Suprapubic skin (tissue), 4 donors: ENCODE results near the gene APOE. TPM values are rescaled to one million over a fixed set of nuclear protein-coding genes. Genes with fewer than 3 reads are reported as not detected.
"Not testable (repeated sequence)": the region's sequence is repeated elsewhere in the genome, so short reads cannot be mapped to it uniquely, and the experiment has no call there.

Source experiments
- DNase-seq, 2 donors: peaks; one replicate each; pipeline ENCODE4 v3.0.0-alpha.2; 2019; ENCODE audit warnings: low spot score in 2 of 2
- H3K27ac ChIP-seq: fragments of 200-600 bp; sonication (generic); one replicate; pipeline ENCODE4 v1.5.1; 2019
- H3K27me3 ChIP-seq: fragments of 200-600 bp; sonication (generic); one replicate; pipeline ENCODE4 v1.5.1; 2019
- H3K36me3 ChIP-seq: fragments of 200-600 bp; sonication (generic); one replicate; pipeline ENCODE4 v1.5.1; 2019
- H3K4me1 ChIP-seq: fragments of 200-600 bp; sonication (generic); one replicate; pipeline ENCODE4 v1.5.1; 2019
- H3K4me3 ChIP-seq: fragments of 200-600 bp; sonication (generic); one replicate; pipeline ENCODE4 v1.5.1; 2019; ENCODE audit warnings: mild to moderate bottlenecking
- H3K9me3 ChIP-seq: fragments of 200-600 bp; sonication (generic); one replicate; pipeline ENCODE4 v1.5.1; 2019
- CTCF ChIP-seq, 2 donors: fragments of 200-600 bp in 1 of 2; fragments of 450-650 bp in 1 of 2; sonication (generic) in 1 of 2; IDR thresholded peaks; one replicate each; pipeline ENCODE4 v1.5.1; 2016 to 2019; ENCODE audit warnings: antibody characterized with exemption in 2 of 2, mild to moderate bottlenecking in 1 of 2, moderate library complexity in 1 of 2
- EP300 ChIP-seq: sonication (generic); formaldehyde crosslinking; IDR thresholded peaks from one replicate; pipeline ENCODE4 v1.6.1; 2017; ENCODE audit warnings: antibody characterized with exemption
- POLR2A ChIP-seq, 2 donors: fragments of 450-650 bp; IDR thresholded peaks; one replicate each; pipeline ENCODE4 v1.6.1; 2017; ENCODE audit warnings: antibody characterized with exemption in 2 of 2, mild to moderate bottlenecking in 2 of 2, moderate library complexity in 2 of 2
- POLR2AphosphoS5 ChIP-seq, 3 donors: sonication (generic); formaldehyde crosslinking; IDR thresholded peaks; one replicate each; pipeline ENCODE4 v1.6.1; 2017; ENCODE audit warnings: antibody characterized with exemption in 3 of 3
- WGBS: methylation state at CpG from one replicate; pipeline ENCODE4 v1.1.5; 2018; 5-methylcytosine and 5-hydroxymethylcytosine counted together
- total RNA-seq, 4 donors: library from RNA; depleted of rRNA; stranded (reverse); fragments of >200 nt; gene quantifications; one replicate each; pipeline ENCODE4 v1.1.0, GENCODE V29; 2016

The APOE gene
- total RNA-seq, 4 donors from 2014 or later: 418 to 859 (median 594) TPM

- peaks cover 44% of the 10 kb centered on the region for H3K36me3 ChIP-seq
- H3K4me1 ChIP-seq: peaks cover 37% of the 10 kb centered on the region
- no peak for TF ChIP-seq POLR2A (IDR thresholded peaks at IDR 0.05)
- TF ChIP-seq CTCF (IDR thresholded peaks at IDR 0.05): no peak
- TF ChIP-seq EP300: no peak
- TF ChIP-seq POLR2AphosphoS5 (IDR thresholded peaks at IDR 0.05): no peak
- DNase-seq: no peak
- H3K4me3 ChIP-seq: no peak overlapping the region
- 55% methylated on average over 11 of the region's 12 CpGs for WGBS
- H3K9me3 ChIP-seq: no peaks in the 10 kb centered on the region
- peaks cover 9% of the 10 kb centered on the region for H3K27me3 ChIP-seq
- H3K27ac ChIP-seq: no peak overlapping the region
Measured at GRCh38 chr19:44904426-44904994, 1.1 kb upstream of the APOE start.

DNA sequence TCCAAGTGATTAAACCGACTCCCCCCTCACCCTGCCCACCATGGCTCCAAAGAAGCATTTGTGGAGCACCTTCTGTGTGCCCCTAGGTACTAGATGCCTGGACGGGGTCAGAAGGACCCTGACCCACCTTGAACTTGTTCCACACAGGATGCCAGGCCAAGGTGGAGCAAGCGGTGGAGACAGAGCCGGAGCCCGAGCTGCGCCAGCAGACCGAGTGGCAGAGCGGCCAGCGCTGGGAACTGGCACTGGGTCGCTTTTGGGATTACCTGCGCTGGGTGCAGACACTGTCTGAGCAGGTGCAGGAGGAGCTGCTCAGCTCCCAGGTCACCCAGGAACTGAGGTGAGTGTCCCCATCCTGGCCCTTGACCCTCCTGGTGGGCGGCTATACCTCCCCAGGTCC is 2.0 kb downstream of the APOE start:
- Histone ChIP-seq H3K27ac (no peak overlapping the region), H3K4me3 (no peak overlapping the region), H3K4me1 (peaks cover 57% of the 10 kb centered on the region), H3K27me3 (peaks cover 9% of the 10 kb centered on the region), H3K9me3 (no peaks in the 10 kb centered on the region), H3K36me3 (peaks cover 16% of the 10 kb centered on the region)
- TF ChIP-seq EP300 (no peak), POLR2AphosphoS5 (IDR thresholded peaks at IDR 0.05) (no peak), CTCF (IDR thresholded peaks at IDR 0.05) (no peak), POLR2A (IDR thresholded peaks at IDR 0.05) (no peak)
- no peak for DNase-seq
- 98% methylated on average over 8 of the region's 12 CpGs for WGBS

DNA sequence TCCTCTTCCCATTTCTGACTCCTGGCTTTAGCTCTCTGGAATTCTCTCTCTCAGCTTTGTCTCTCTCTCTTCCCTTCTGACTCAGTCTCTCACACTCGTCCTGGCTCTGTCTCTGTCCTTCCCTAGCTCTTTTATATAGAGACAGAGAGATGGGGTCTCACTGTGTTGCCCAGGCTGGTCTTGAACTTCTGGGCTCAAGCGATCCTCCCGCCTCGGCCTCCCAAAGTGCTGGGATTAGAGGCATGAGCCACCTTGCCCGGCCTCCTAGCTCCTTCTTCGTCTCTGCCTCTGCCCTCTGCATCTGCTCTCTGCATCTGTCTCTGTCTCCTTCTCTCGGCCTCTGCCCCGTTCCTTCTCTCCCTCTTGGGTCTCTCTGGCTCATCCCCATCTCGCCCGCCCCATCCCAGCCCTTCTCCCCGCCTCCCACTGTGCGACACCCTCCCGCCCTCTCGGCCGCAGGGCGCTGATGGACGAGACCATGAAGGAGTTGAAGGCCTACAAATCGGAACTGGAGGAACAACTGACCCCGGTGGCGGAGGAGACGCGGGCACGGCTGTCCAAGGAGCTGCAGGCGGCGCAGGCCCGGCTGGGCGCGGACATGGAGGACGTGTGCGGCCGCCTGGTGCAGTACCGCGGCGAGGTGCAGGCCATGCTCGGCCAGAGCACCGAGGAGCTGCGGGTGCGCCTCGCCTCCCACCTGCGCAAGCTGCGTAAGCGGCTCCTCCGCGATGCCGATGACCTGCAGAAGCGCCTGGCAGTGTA is 2.7 kb downstream of the APOE start:
- H3K36me3 ChIP-seq: peaks cover 9% of the 10 kb centered on the region
- H3K27ac ChIP-seq: no peak overlapping the region
- no peaks in the 10 kb centered on the region for H3K9me3 ChIP-seq
- no peak for DNase-seq
- TF ChIP-seq CTCF (IDR thresholded peaks at IDR 0.05) (no peak), EP300 (no peak), POLR2A (IDR thresholded peaks at IDR 0.05) (no peak), POLR2AphosphoS5 (IDR thresholded peaks at IDR 0.05) (no peak)
- H3K4me3 ChIP-seq: no peak overlapping the region
- peaks cover 57% of the 10 kb centered on the region for H3K4me1 ChIP-seq
- WGBS: 95% methylated on average over 31 of the region's 46 CpGs
- peaks cover 9% of the 10 kb centered on the region for H3K27me3 ChIP-seq

GRCh38 chr19:44908836-44909261 is 3.3 kb downstream of the APOE start:
- WGBS: 94% methylated on average over 22 of the region's 44 CpGs
- H3K27me3 ChIP-seq: peaks cover 9% of the 10 kb centered on the region
- H3K9me3 ChIP-seq: no peaks in the 10 kb centered on the region
- no peak for TF ChIP-seq POLR2A (IDR thresholded peaks at IDR 0.05)
- no peak for TF ChIP-seq EP300
- TF ChIP-seq CTCF (IDR thresholded peaks at IDR 0.05): no peak
- no peak for TF ChIP-seq POLR2AphosphoS5 (IDR thresholded peaks at IDR 0.05)
- H3K27ac ChIP-seq: no peak overlapping the region
- H3K36me3 ChIP-seq: peaks cover 8% of the 10 kb centered on the region
- no peak for DNase-seq
- peaks cover 54% of the 10 kb centered on the region for H3K4me1 ChIP-seq
- H3K4me3 ChIP-seq: no peak overlapping the region

DNA sequence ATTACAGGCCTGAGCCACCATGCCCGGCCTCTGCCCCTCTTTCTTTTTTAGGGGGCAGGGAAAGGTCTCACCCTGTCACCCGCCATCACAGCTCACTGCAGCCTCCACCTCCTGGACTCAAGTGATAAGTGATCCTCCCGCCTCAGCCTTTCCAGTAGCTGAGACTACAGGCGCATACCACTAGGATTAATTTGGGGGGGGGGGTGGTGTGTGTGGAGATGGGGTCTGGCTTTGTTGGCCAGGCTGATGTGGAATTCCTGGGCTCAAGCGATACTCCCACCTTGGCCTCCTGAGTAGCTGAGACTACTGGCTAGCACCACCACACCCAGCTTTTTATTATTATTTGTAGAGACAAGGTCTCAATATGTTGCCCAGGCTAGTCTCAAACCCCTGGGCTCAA is 4.2 kb downstream of the APOE start:
- Histone ChIP-seq H3K36me3 (peaks cover 8% of the 10 kb centered on the region), H3K27me3 (peaks cover 7% of the 10 kb centered on the region), H3K4me3 (no peak overlapping the region), H3K9me3 (no peaks in the 10 kb centered on the region), H3K27ac (no peak overlapping the region), H3K4me1 (peaks cover 56% of the 10 kb centered on the region)
- DNase-seq: no peak
- no peak for TF ChIP-seq POLR2A (IDR thresholded peaks at IDR 0.05)
- no peak for TF ChIP-seq POLR2AphosphoS5 (IDR thresholded peaks at IDR 0.05)
- no peak for TF ChIP-seq EP300
- no peak for TF ChIP-seq CTCF (IDR thresholded peaks at IDR 0.05)
- 82% methylated on average over 4 of the region's 5 CpGs for WGBS

- 100% methylated on average over 5 of the region's 6 CpGs for WGBS
- DNase-seq, H3K4me3 ChIP-seq, H3K9me3 ChIP-seq, H3K27me3 ChIP-seq, H3K36me3 ChIP-seq: not testable (repeated sequence)
- H3K4me1 ChIP-seq: peaks cover 46% of the 10 kb centered on the region
- peak overlapping the region; percentile 14 for H3K27ac ChIP-seq
Measured at GRCh38 chr19:44911896-44912295, 6.3 kb downstream of the APOE start.
